CD4-positive, alpha-beta T cell (primary cell): ENCODE results near the gene KHSRP. TPM values are rescaled to one million over a fixed set of nuclear protein-coding genes. Genes with fewer than 3 reads are reported as not detected.

ENCODE experiments used
- ATAC-seq: fragments of 200-7000 bp; cut with Tn5 transposase; one replicate; pipeline ENCODE4 v1.10.0; 2022; ENCODE audit warnings: mild to moderate bottlenecking; ENCODE audit not compliant: poor library complexity
- CTCF ChIA-PET: fragments of 350-600 bp; sonication (Branson Sonifier 250); formaldehyde crosslinking; loops from one replicate; lab custom pipeline; 2021; ENCODE audit warnings: antibody characterized with exemption, inconsistent platforms; lab: Charles Lee
- POLR2A ChIA-PET: fragments of 350-600 bp; sonication (Branson Sonifier 250); formaldehyde crosslinking; loops from one replicate; lab custom pipeline; 2021; ENCODE audit warnings: antibody characterized with exemption, inconsistent platforms; lab: Charles Lee
- DNase-seq, 14 experiments: peaks; one replicate each; pipeline ENCODE4 v3.0.0-alpha.2; 2013 to 2020; ENCODE audit warnings: mixed read lengths in 2 of 14
- H3K27ac ChIP-seq, 2 donors: one replicate each; pipeline versions ENCODE4 v1.5.1 to v1.7.0; 2013; ENCODE audit warnings: low read length in 2 of 2, low read depth in 1 of 2, mild to moderate bottlenecking in 1 of 2
- H3K27me3 ChIP-seq, 2 experiments: 1 replicate in 1 of 2; 2 replicates in 1 of 2; pipeline versions ENCODE4 v1.6.1 to v1.7.0; 2013; ENCODE audit warnings: low read length in 2 of 2, control low read depth in 1 of 2, mild to moderate bottlenecking in 1 of 2, moderate library complexity in 1 of 2; ENCODE audit not compliant: insufficient read depth in 2 of 2, control insufficient read depth in 1 of 2
- H3K36me3 ChIP-seq: one replicate; pipeline ENCODE4 v1.6.1; 2013; ENCODE audit warnings: low read length, control low read depth; ENCODE audit not compliant: insufficient read depth
- H3K4me1 ChIP-seq: one replicate; pipeline ENCODE4 v1.6.1; 2013; ENCODE audit warnings: low read length, control low read depth; ENCODE audit not compliant: insufficient read depth
- H3K4me3 ChIP-seq: one replicate; pipeline ENCODE4 v1.5.1; 2013; ENCODE audit warnings: mild to moderate bottlenecking, low read length, moderate library complexity
- H3K9me3 ChIP-seq, 2 experiments: 1 replicate in 1 of 2; 2 replicates in 1 of 2; pipeline versions ENCODE4 v1.6.1 to v1.7.0; 2013; ENCODE audit warnings: low read length in 2 of 2, mild to moderate bottlenecking in 2 of 2, control low read depth in 1 of 2, moderate library complexity in 1 of 2; ENCODE audit not compliant: control insufficient read depth in 1 of 2, insufficient read depth in 1 of 2
- H3K27ac Mint-ChIP-seq: one replicate; pipeline ENCODE4 v1.8.0; 2020; ENCODE audit warnings: mixed read lengths
- H3K27me3 Mint-ChIP-seq: one replicate; pipeline ENCODE4 v1.8.0; 2021; ENCODE audit warnings: mixed read lengths
- H3K36me3 Mint-ChIP-seq: one replicate; pipeline ENCODE4 v1.8.0; 2021; ENCODE audit warnings: low read depth, mixed read lengths
- H3K4me1 Mint-ChIP-seq: one replicate; pipeline ENCODE4 v1.8.0; 2021; ENCODE audit warnings: low read depth, mixed read lengths
- H3K4me3 Mint-ChIP-seq: one replicate; pipeline ENCODE4 v1.8.0; 2020; ENCODE audit warnings: mild to moderate bottlenecking, mixed read lengths
- H3K9me3 Mint-ChIP-seq: one replicate; pipeline ENCODE4 v1.8.0; 2020; ENCODE audit warnings: mixed read lengths
- intact Hi-C, 2 experiments: fragments of 100-400 bp; cut with DNase I in 1 of 2; cut with micrococcal nuclease in 1 of 2; formaldehyde crosslinking; loops; one replicate each; pipeline versions ENCODE4 v1.15.1 to v1.9.0; 2023 to 2025; cut with DNase I, micrococcal nuclease
- total RNA-seq, 174 experiments: library from RNA in 2 of 174; stranded (reverse) in 2 of 174; gene quantifications; one replicate each; pipeline ENCODE4 v1.2.3 and lab custom pipeline; 2021 to 2026
- TF ChIP-seq, protein P1 (sequence below): fragments of 200-600 bp; IDR thresholded peaks from one replicate; pipeline ENCODE4 v1.8.0; 2022; ENCODE audit warnings: antibody characterized with exemption, mild to moderate bottlenecking

Gene KHSRP
- total RNA-seq, 2 experiments from 2014 or later = 128 to 143 TPM

DNA sequence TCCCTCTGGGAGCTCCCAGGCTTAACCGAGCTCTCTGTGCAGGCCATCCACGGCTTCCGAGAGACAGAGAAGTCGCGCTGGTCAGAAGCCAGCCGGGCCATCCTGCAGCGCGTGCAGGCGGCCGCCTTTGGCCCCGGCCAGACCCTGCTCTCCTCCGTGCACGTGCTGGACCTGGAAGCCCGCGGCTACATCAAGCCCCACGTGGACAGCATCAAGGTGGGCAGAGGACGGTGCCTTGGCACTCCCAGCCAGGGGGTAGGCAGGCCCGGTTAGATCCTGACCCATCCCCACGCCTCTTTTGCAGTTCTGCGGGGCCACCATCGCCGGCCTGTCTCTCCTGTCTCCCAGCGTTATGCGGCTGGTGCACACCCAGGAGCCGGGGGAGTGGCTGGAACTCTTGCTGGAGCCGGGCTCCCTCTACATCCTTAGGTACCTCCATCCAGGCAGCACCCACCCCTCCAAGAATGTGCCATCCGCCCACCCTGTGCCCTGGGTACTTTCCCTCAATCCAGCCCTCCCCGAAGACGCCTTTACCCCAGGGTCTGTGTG is 50.4 kb downstream of the KHSRP start:
- peak overlapping the region; percentile 89 for H3K27ac Mint-ChIP-seq
- H3K4me1 Mint-ChIP-seq = peaks cover 19% of the 10 kb centered on the region
- H3K36me3 Mint-ChIP-seq = peaks cover 46% of the 10 kb centered on the region
- no peaks in the 10 kb centered on the region for H3K27me3 Mint-ChIP-seq
- H3K9me3 Mint-ChIP-seq = no peaks in the 10 kb centered on the region
- no peak overlapping the region for H3K4me3 ChIP-seq
- intact Hi-C loops = loop anchor here in 1 of 2 experiments (5.0 to 10.0 kb wide), 3 partner anchors 363 to 469 kb away; partner anchors contain the start of genes GPR108, NDUFA11, RANBP3 and TRIP10
- ATAC-seq = no peak
- DNase-seq = peak in 2 of 14 experiments; percentile 25 to 56
- CTCF ChIA-PET = no interaction called here
- H3K9me3 ChIP-seq = no peaks in the 10 kb centered on the region
- TF ChIP-seq, protein P1, sequence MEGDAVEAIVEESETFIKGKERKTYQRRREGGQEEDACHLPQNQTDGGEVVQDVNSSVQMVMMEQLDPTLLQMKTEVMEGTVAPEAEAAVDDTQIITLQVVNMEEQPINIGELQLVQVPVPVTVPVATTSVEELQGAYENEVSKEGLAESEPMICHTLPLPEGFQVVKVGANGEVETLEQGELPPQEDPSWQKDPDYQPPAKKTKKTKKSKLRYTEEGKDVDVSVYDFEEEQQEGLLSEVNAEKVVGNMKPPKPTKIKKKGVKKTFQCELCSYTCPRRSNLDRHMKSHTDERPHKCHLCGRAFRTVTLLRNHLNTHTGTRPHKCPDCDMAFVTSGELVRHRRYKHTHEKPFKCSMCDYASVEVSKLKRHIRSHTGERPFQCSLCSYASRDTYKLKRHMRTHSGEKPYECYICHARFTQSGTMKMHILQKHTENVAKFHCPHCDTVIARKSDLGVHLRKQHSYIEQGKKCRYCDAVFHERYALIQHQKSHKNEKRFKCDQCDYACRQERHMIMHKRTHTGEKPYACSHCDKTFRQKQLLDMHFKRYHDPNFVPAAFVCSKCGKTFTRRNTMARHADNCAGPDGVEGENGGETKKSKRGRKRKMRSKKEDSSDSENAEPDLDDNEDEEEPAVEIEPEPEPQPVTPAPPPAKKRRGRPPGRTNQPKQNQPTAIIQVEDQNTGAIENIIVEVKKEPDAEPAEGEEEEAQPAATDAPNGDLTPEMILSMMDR = no peak
- peak overlapping the region in 1 of 2 donors; percentile 2 for H3K27ac ChIP-seq
- H3K4me1 ChIP-seq = peaks cover 18% of the 10 kb centered on the region
- no peaks in the 10 kb centered on the region for H3K27me3 ChIP-seq
- no peak overlapping the region for H3K4me3 Mint-ChIP-seq
- POLR2A ChIA-PET = interaction anchor here (1.0 to 4.0 kb wide), 4 partner anchors 12 to 695 kb away, joined by 4 to 172 read pairs (median 6); partner anchors contain the start of genes CLPP, DENND1C, GTF2F1 and ZNF557
- H3K36me3 ChIP-seq = peaks cover 10% of the 10 kb centered on the region

GRCh38 chr19:6373813-6374108 is 50.9 kb downstream of the KHSRP start:
- CTCF ChIA-PET = no interaction called here
- no peaks in the 10 kb centered on the region for H3K27me3 ChIP-seq
- no peaks in the 10 kb centered on the region for H3K9me3 Mint-ChIP-seq
- H3K27ac ChIP-seq = peak overlapping the region in 1 of 2 donors; percentile 2
- H3K27me3 Mint-ChIP-seq = no peaks in the 10 kb centered on the region
- peak overlapping the region; percentile 96 for H3K4me3 Mint-ChIP-seq
- peaks cover 19% of the 10 kb centered on the region for H3K4me1 Mint-ChIP-seq
- TF ChIP-seq, protein P1 = no peak
- intact Hi-C loops = loop anchor here in 1 of 2 experiments (1.0 to 10.0 kb wide), 6 partner anchors 20 to 469 kb away; partner anchors contain the start of genes GPR108, GTF2F1, KHSRP and NDUFA11
- peak overlapping the region; percentile 89 for H3K27ac Mint-ChIP-seq
- DNase-seq = no peak
- no peaks in the 10 kb centered on the region for H3K9me3 ChIP-seq
- peak overlapping the region; percentile 41 for H3K4me3 ChIP-seq
- POLR2A ChIA-PET = interaction anchor here (0.6 to 4.0 kb wide), 6 partner anchors 11 to 695 kb away, joined by 4 to 172 read pairs (median 6); partner anchors contain the start of genes CLPP, DENND1C, GTF2F1 and KHSRP
- H3K4me1 ChIP-seq = peaks cover 18% of the 10 kb centered on the region
- H3K36me3 ChIP-seq = peaks cover 11% of the 10 kb centered on the region
- ATAC-seq = no peak
- peaks cover 47% of the 10 kb centered on the region for H3K36me3 Mint-ChIP-seq

GRCh38 chr19:6373096-6373812 is 51.4 kb downstream of the KHSRP start:
- CTCF ChIA-PET = no interaction called here
- peak; percentile 70 for ATAC-seq

More at GRCh38 chr19:6373096-6373812, 51.4 kb downstream of the KHSRP start:
- peaks cover 45% of the 10 kb centered on the region for H3K36me3 Mint-ChIP-seq
- peak; percentile 97 to 100 (median 98) for DNase-seq
- Histone ChIP-seq H3K4me3 (peak overlapping the region; percentile 66), H3K9me3 (no peaks in the 10 kb centered on the region), H3K27me3 (no peaks in the 10 kb centered on the region), H3K4me1 (peaks cover 18% of the 10 kb centered on the region), H3K36me3 (peaks cover 17% of the 10 kb centered on the region), H3K27ac (peak overlapping the region; percentile 84 to 87)
- no peaks in the 10 kb centered on the region for H3K27me3 Mint-ChIP-seq
- TF ChIP-seq, protein P1 = no peak
- no peaks in the 10 kb centered on the region for H3K9me3 Mint-ChIP-seq
- intact Hi-C loops = loop anchor here in 1 of 2 experiments (1.0 to 10.0 kb wide), 6 partner anchors 20 to 468 kb away; partner anchors contain the start of genes GPR108, GTF2F1, KHSRP and NDUFA11
- POLR2A ChIA-PET = interaction anchor here (0.6 to 4.0 kb wide), 11 partner anchors 11 to 1547 kb away, joined by 3 to 172 read pairs (median 5); partner anchors contain the start of genes CLPP, DENND1C, GTF2F1 and KHSRP
- H3K4me1 Mint-ChIP-seq = peaks cover 19% of the 10 kb centered on the region
- peak overlapping the region; percentile 96 for H3K4me3 Mint-ChIP-seq
- peak overlapping the region; percentile 89 for H3K27ac Mint-ChIP-seq
